ENCODE results near the gene RICTOR. TPM values are rescaled to one million over a fixed set of nuclear protein-coding genes. Genes with fewer than 3 reads are reported as not detected.

The RICTOR gene
- total and polyA plus RNA-seq, 4 donors, result 4.9 to 102 (median 19.7) TPM

GRCh38 chr5:39113354-39113953 lies 39.3 kb upstream of the RICTOR start:
- DNase-seq (no peak), ATAC-seq (ENCODE audit: insufficient read depth, low FRiP score) (no peak)
- H3K4me1 ChIP-seq (ENCODE audit: control insufficient read depth in 5 of 5, insufficient read depth in 5 of 5, low read length in 5 of 5), result peaks cover 0 to 2% (median 0%) of the 10 kb centered on the region in 5 donors
- no peak overlapping the region for H3K27ac ChIP-seq (ENCODE audit: low read depth in 1 of 2, low read length in 1 of 2)
- H3K9ac ChIP-seq (ENCODE audit: insufficient read depth in 1 of 2, low read length in 2 of 2), result no peak overlapping the region
- H3K36me3 ChIP-seq (ENCODE audit: control insufficient read depth in 4 of 4, insufficient read depth in 4 of 4, low read length in 4 of 4), result no peaks in the 10 kb centered on the region
- no peaks in the 10 kb centered on the region for H3K9me3 ChIP-seq (ENCODE audit: control insufficient read depth in 4 of 4, insufficient read depth in 3 of 4, low read length in 3 of 4)
- no peaks in the 10 kb centered on the region for H3K27me3 ChIP-seq (ENCODE audit: control insufficient read depth in 3 of 3, insufficient read depth in 3 of 3, low read length in 2 of 3)
- TF ChIP-seq CTCF (IDR thresholded peaks at IDR 0.05; ENCODE audit: control extremely low read depth, extremely low read depth), result no peak
- 83% methylated on average over 4 of the region's 4 CpGs for WGBS, 2 donors
- no peak overlapping the region for H3K4me3 ChIP-seq

DNA sequence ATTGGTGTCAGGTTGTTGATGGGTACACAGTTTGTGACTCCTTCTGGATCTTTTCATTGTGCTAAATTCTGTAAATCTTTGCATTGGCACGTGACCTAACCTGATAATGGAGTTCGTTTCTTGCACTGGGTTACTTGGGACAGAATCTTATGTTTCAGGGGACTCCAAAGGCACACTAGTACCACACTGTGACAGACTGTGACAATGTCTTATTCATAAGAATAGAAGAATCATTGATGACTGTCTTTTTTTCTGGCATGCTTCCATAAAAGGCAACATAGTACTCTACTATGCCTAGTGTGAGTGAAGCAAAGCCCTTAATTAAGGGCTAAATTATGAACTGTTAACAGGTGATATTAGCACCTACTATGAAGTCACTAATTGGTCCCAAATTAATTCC lies 35.4 kb upstream of the RICTOR start:
- 90 to 98% methylated on average over 2 of the region's 2 CpGs for WGBS, 2 donors

DNA sequence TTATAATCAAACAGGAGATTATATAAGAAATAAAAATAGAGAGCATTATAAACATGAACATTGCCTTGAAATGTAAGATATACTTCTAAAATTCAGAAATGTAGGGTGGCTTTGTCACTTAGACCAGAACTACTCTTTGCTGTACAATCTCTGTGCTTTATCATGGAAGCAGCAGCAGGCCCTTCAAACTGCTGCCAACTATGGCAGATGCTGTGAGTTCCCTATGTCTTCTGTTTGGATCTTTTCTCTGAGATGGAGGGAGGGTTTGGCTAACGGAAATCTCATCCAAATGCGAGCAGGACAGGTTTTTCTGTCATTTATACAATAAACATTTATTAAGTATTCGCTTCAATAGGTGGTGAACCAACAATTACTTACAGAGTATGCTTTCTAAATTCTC lies 34.8 kb upstream of the RICTOR start:
- H3K36me3 ChIP-seq (ENCODE audit: control insufficient read depth in 4 of 4, insufficient read depth in 4 of 4, low read length in 4 of 4), result peaks cover 0 to 2% (median 0%) of the 10 kb centered on the region in 4 donors
- no peaks in the 10 kb centered on the region for H3K9me3 ChIP-seq (ENCODE audit: control insufficient read depth in 4 of 4, insufficient read depth in 3 of 4, low read length in 3 of 4)
- H3K9ac ChIP-seq (ENCODE audit: insufficient read depth in 1 of 2, low read length in 2 of 2), result no peak overlapping the region
- H3K4me3 ChIP-seq, result no peak overlapping the region
- no peak for TF ChIP-seq CTCF (IDR thresholded peaks at IDR 0.05; ENCODE audit: control extremely low read depth, extremely low read depth)
- H3K27me3 ChIP-seq (ENCODE audit: control insufficient read depth in 3 of 3, insufficient read depth in 3 of 3, low read length in 2 of 3), result no peaks in the 10 kb centered on the region
- ATAC-seq (ENCODE audit: insufficient read depth, low FRiP score) (no peak), DNase-seq (peak in 1 of 3 donors; percentile 10)
- no peaks in the 10 kb centered on the region for H3K4me1 ChIP-seq (ENCODE audit: control insufficient read depth in 5 of 5, insufficient read depth in 5 of 5, low read length in 5 of 5)
- H3K27ac ChIP-seq (ENCODE audit: low read depth in 1 of 2, low read length in 1 of 2), result no peak overlapping the region
- 84 to 96% methylated on average over 3 of the region's 3 CpGs for WGBS, 2 donors

More for the DNA sequence above, 35.4 kb upstream of the RICTOR start:
- no peaks in the 10 kb centered on the region for H3K9me3 ChIP-seq (ENCODE audit: control insufficient read depth in 4 of 4, insufficient read depth in 3 of 4, low read length in 3 of 4)
- DNase-seq (no peak), ATAC-seq (ENCODE audit: insufficient read depth, low FRiP score) (no peak)
- H3K4me3 ChIP-seq, result no peak overlapping the region
- no peak for TF ChIP-seq CTCF (IDR thresholded peaks at IDR 0.05; ENCODE audit: control extremely low read depth, extremely low read depth)
- no peaks in the 10 kb centered on the region for H3K4me1 ChIP-seq (ENCODE audit: control insufficient read depth in 5 of 5, insufficient read depth in 5 of 5, low read length in 5 of 5)
- no peak overlapping the region for H3K9ac ChIP-seq (ENCODE audit: insufficient read depth in 1 of 2, low read length in 2 of 2)
- no peak overlapping the region for H3K27ac ChIP-seq (ENCODE audit: low read depth in 1 of 2, low read length in 1 of 2)
- H3K27me3 ChIP-seq (ENCODE audit: control insufficient read depth in 3 of 3, insufficient read depth in 3 of 3, low read length in 2 of 3), result no peaks in the 10 kb centered on the region
- peaks cover 0 to 2% (median 0%) of the 10 kb centered on the region in 4 donors for H3K36me3 ChIP-seq (ENCODE audit: control insufficient read depth in 4 of 4, insufficient read depth in 4 of 4, low read length in 4 of 4)

GRCh38 chr5:39107350-39107749 lies 33.2 kb upstream of the RICTOR start:
- Histone ChIP-seq H3K36me3 (ENCODE audit: control insufficient read depth in 4 of 4, insufficient read depth in 4 of 4, low read length in 4 of 4) (peaks cover 0 to 2% (median 0%) of the 10 kb centered on the region in 4 donors), H3K4me3 (no peak overlapping the region), H3K4me1 (ENCODE audit: control insufficient read depth in 5 of 5, insufficient read depth in 5 of 5, low read length in 5 of 5) (no peaks in the 10 kb centered on the region), H3K9ac (ENCODE audit: insufficient read depth in 1 of 2, low read length in 2 of 2) (no peak overlapping the region), H3K27me3 (ENCODE audit: control insufficient read depth in 3 of 3, insufficient read depth in 3 of 3, low read length in 2 of 3) (no peaks in the 10 kb centered on the region), H3K9me3 (ENCODE audit: control insufficient read depth in 4 of 4, insufficient read depth in 3 of 4, low read length in 3 of 4) (no peaks in the 10 kb centered on the region), H3K27ac (ENCODE audit: low read depth in 1 of 2, low read length in 1 of 2) (no peak overlapping the region)
- ATAC-seq (ENCODE audit: insufficient read depth, low FRiP score) (no peak), DNase-seq (no peak)
- no peak for TF ChIP-seq CTCF (IDR thresholded peaks at IDR 0.05; ENCODE audit: control extremely low read depth, extremely low read depth)
